GM19025 (cell line): ENCODE results near the gene DDR1.

Experiments
- ATAC-seq: cut with Tn5 transposase; IDR thresholded peaks from one replicate; pipeline ENCODE4 v1.9.1; 2021; ENCODE audit warnings: mild to moderate bottlenecking, low read depth, moderate library complexity; ENCODE audit not compliant: unreplicated experiment

Gene DDR1

DNA sequence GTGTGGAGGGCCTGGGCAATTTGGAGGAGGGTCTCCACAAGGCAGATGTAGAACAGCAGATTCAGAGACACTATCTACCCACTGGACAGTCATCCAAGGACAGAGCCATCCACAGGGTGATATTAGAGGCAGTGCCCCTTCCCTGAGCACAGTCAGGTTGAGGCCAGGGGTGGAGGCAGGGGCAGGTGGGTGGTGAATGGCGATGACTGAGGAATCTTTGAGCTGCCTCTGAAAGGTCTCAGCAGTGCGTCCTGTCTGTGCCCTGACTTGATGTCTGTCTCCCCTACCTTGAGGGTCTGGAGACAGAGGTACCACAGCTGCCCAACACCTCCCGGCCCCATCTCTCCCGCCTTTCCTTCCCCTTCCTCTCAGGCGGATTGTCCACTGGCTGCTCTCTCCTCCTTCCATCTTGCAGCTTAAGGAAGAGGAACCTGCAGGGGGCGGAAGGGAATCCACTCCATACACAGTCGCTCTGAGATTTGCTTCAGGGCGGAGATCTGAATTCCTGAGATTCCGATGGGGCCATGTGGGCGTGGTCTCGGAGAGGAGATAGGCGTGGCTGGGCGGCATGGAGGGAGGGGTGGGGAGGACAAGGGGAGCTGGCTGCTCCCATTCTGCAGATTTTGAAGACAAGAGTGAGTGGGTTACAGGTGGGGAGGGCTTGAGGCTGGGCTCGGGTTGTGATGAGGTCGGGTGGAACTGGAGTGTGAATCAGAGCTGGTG is 58.2 kb downstream of the DDR1 start:
- no peak for ATAC-seq

DNA sequence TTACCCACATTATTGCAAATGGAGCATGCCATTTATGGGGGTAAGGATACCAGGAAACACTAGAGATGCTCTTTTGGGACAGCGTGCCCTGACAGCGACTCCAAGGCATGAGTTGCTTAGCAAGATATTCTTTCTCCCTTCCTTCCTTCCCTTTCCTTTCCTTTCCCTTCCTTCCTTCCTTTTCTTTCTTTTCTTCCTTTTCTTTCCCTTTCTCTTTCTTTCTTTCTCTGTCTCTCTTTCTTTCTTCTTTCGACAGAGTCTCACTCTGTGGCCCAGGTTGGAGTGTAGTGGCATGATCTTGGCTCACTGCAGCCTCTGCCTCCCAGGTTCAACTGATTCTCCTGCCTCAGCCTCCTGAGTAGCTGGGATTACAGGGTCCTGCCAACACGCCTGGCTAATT is 59.7 kb downstream of the DDR1 start:
- ATAC-seq, result no peak

DNA sequence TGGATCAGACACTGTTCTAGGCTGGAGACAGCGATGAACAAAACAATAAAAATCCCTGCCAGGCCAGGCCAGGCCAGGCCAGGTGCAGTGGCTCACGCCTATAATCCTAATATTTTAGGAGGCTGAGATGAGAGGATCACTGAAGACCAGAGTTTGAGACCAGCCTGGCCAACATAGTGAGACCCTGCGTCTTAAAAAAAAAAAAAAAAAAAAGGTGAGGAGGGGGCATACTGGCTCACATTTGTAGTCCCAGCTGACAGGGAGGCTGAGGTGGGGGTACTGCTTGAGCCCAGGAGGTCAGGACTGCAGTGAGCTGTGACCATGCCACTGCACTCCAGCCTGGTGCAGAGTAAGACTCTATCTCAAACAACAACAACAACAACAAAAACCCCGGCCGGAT is 61.0 kb downstream of the DDR1 start:
- ATAC-seq, result no peak

DNA sequence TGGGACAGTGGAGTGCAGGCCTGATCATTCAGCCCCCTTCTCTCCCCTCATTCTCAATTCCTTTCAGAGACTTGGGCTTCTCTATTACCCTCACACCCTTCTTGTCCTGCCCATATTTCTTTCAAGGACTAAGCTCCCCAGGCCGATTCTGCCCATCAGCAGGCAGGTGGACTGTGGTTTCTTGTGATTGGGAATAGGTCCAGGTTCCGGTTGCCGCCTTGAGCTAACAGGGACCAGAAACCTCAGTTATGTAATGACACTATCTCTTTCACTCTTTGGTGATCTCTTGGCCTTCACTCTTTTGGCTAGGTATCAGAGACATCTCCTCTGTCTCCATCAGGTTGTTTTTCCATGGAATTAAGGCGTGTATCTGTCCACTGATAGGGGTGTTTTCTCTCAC is 62.9 kb downstream of the DDR1 start:
- ATAC-seq, result no peak

DNA sequence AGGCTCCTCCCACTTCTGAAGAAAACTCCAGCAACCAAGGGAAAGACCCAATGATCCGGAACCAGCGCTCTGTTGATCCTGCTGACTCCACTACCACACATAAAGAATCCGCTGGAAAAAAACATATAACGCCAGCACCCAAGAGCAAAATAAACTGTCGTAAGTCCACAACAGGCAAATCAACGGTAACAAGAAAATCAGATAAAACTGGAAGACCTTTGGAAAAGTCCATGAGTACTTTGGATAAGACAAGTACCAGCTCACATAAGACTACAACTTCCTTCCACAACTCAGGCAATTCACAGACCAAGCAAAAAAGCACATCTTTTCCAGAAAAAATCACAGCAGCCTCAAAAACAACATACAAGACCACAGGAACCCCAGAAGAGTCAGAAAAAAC is 64.5 kb downstream of the DDR1 start:
- no peak for ATAC-seq
